Activated CD8-positive, alpha-beta T cell treated with anti-CD3 and anti-CD28 coated beads, Interleukin-2, amount 10 ng/mL, durations not matched to agents 7 days and 5 days (primary cell): ENCODE measurements around the gene SH3PXD2A. TPM values are rescaled to one million over a fixed set of nuclear protein-coding genes. Genes with fewer than 3 reads are reported as not detected.
A peak's percentile ranks its signal among the peaks of the same experiment; 100 is the strongest.
"Not testable (repeated sequence)": the region's sequence is repeated elsewhere in the genome, so short reads cannot be mapped to it uniquely, and the experiment has no call there.

Experiments used
- ATAC-seq: fragments of 150-1000 bp; cut with Tn5 transposase; one replicate; pipeline ENCODE4 v1.10.0; 2021; ENCODE audit warnings: moderate library complexity
- CTCF ChIA-PET: fragments of 350-600 bp; sonication (Branson Sonifier 250); formaldehyde crosslinking; loops from one replicate; lab custom pipeline; 2021; ENCODE audit warnings: antibody characterized with exemption; lab: Charles Lee
- POLR2A ChIA-PET: fragments of 350-600 bp; sonication (Branson Sonifier 250); formaldehyde crosslinking; loops from one replicate; lab custom pipeline; 2021; ENCODE audit warnings: antibody characterized with exemption; lab: Charles Lee
- DNase-seq: peaks from one replicate; pipeline ENCODE4 v3.0.0-alpha.2; 2020
- H3K27ac Mint-ChIP-seq: one replicate; pipeline ENCODE4 v1.8.0; 2021; ENCODE audit warnings: mild to moderate bottlenecking, mixed read lengths
- H3K27me3 Mint-ChIP-seq: one replicate; pipeline ENCODE4 v1.8.0; 2021; ENCODE audit warnings: low read depth, mixed read lengths
- H3K36me3 Mint-ChIP-seq: one replicate; pipeline ENCODE4 v1.8.0; 2021; ENCODE audit warnings: low read depth, mixed read lengths
- H3K4me1 Mint-ChIP-seq: one replicate; pipeline ENCODE4 v1.8.0; 2021; ENCODE audit warnings: low read depth, mixed read lengths
- H3K4me3 Mint-ChIP-seq: one replicate; pipeline ENCODE4 v1.8.0; 2021; ENCODE audit warnings: mild to moderate bottlenecking, mixed read lengths
- H3K9me3 Mint-ChIP-seq: one replicate; pipeline ENCODE4 v1.8.0; 2022; ENCODE audit warnings: mixed read lengths; ENCODE audit not compliant: insufficient read depth
- total RNA-seq, 2 experiments: library from RNA; stranded (reverse); gene quantifications; one replicate each; pipeline ENCODE4 v1.2.3, GENCODE V29; 2021

SH3PXD2A gene
- total RNA-seq, 2 experiments from 2014 or later, result 8.5 to 9.4 TPM

DNA sequence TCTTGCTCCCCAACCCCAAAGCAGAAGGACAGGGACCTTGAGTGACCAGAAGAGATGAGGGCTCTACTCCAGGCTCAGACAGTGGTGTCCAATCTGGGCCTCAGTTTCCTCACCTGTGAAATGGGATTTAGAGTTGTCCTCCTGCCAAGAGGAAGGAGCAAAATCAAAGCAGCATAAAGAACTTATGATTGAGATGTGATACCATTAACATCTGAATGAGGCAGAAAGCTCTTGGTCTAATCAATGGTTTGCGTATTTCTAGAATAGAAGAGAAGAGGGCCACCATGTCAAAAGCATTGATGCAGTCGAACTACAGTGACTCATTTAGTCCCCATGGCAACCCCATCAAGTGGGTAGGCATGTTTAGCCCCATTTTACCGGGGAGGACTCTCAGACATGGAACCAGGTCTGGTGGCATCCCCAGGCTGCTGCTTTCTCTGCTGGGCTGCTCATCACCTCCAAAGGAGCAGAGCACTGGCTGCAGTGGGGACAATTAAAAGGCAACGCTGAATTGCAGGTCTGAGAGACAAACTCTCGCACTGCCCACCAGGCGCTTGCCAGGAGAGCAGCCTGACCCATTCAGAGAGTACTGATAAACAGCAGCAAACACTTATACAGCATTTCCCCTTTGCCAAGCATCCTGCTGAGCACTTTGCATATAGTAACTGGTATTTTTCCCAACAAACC is 186.0 kb downstream of the SH3PXD2A start:
- no peak for ATAC-seq
- ChIA-PET POLR2A (interaction anchor here (0.5 to 2.0 kb wide), 2 partner anchors 9 to 188 kb away, joined by 4 to 5 read pairs; no protein-coding TSS in a partner anchor), CTCF (interaction anchor here (7.0 kb wide), 1 partner anchor 17 kb away, joined by 35 read pairs; no protein-coding TSS in a partner anchor)
- Mint-ChIP-seq H3K27me3 (no peaks in the 10 kb centered on the region), H3K27ac (no peak overlapping the region), H3K4me1 (peaks cover 10% of the 10 kb centered on the region), H3K9me3 (no peaks in the 10 kb centered on the region), H3K36me3 (peaks cover 4% of the 10 kb centered on the region), H3K4me3 (no peak overlapping the region)
- DNase-seq, result no peak

DNA sequence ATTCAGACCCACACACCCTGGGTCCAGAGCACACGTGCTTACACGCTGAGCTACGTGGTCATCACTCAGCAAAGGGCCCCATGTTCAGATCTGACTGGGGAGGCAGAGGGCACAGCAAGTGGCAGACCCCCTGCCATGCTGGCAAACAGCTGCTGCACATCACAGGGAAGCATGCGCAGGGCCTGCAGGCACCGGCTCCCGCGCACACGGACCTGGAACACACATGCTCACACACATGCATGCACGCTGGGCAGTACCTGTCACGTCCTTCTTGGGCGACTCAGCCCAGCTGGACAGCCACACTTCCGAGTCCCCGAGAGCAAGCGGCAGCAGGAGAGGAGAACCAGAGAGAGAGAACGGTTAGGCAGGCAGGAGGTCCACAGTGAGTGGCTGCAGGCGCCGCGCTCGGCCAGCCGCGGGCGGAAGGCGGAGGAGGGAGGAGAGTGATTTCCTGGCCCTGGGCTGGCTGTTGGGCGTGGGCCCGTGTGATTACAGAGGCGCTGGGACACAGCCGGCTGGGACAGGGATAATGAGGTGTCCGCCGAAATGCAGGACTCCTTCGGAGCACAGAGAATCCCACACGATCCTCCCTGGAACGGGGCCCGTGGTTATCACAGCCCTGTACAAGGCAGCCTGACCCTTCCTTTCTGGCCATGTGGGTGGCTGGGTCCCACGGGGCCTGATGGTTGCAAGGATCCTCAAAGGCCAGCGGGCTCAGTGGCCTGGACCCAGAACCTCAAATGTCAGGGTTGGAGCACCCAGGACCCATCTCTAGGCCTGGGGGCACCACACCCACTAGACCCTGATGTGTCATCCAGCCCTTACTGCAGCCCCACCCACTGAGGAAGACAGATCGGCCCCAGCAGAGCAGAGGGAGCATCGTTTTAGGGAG is 186.8 kb downstream of the SH3PXD2A start:
- ATAC-seq (peak; percentile 40), DNase-seq (no peak)
- ChIA-PET CTCF (interaction anchor here (7.0 kb wide), 1 partner anchor 17 kb away, joined by 35 read pairs; no protein-coding TSS in a partner anchor), POLR2A (interaction anchor here (0.5 to 2.0 kb wide), 2 partner anchors 10 to 187 kb away, joined by 4 to 5 read pairs; no protein-coding TSS in a partner anchor)
- Mint-ChIP-seq H3K4me3 (no peak overlapping the region), H3K27me3 (no peaks in the 10 kb centered on the region), H3K4me1 (peaks cover 10% of the 10 kb centered on the region), H3K9me3 (no peaks in the 10 kb centered on the region), H3K27ac (no peak overlapping the region), H3K36me3 (peaks cover 4% of the 10 kb centered on the region)

DNA sequence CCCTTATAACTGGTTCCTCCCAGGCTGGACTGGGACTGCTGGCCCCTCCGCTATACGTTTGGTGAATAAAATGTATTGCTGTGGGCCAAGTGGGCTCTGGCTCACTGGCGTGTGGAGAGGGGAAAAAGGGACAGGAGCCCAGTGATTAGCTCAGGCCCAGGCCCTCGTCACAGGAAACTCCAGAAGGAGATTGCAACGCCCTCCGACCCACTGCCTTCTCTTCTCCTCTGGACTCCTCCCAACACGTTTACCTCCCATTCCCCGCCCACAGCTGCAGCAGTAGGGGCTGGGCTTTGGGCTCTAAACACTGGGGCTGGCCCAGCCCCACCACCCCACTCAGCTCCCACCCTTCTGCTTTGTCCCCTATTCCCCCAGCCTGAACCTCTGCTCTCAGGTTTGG is 188.0 kb downstream of the SH3PXD2A start:
- Mint-ChIP-seq H3K27me3 (no peaks in the 10 kb centered on the region), H3K36me3 (peaks cover 4% of the 10 kb centered on the region), H3K4me1 (peaks cover 10% of the 10 kb centered on the region), H3K27ac (no peak overlapping the region), H3K4me3 (no peak overlapping the region), H3K9me3 (no peaks in the 10 kb centered on the region)
- CTCF ChIA-PET, result interaction anchor here (2.8 to 7.0 kb wide), 2 partner anchors 8 to 19 kb away, joined by 8 to 35 read pairs; no protein-coding TSS in a partner anchor
- no peak for ATAC-seq
- POLR2A ChIA-PET, result no interaction called here
- no peak for DNase-seq

DNA sequence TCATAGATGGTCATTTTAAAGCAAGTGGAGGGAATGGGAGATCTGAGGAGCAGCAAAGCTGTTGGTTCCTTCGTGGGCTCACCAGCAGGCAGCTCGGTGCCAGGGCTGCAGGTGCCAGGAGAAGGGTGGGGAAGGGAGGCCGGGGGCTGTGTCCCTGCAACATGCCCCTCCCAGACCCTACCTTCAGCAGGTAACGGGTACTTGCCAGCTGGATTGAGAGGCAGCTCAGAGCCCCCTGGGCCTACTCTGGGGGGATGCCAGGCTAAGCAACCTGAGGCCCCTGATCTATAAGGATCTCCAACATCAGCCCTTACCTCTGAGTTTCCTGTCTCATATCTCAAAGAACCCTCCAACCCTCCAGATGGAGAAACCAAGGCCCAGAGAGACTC is 188.6 kb downstream of the SH3PXD2A start:
- DNase-seq (no peak), ATAC-seq (no peak)
- Mint-ChIP-seq H3K27ac (no peak overlapping the region), H3K4me1 (peaks cover 12% of the 10 kb centered on the region), H3K36me3 (peaks cover 4% of the 10 kb centered on the region), H3K27me3 (no peaks in the 10 kb centered on the region), H3K4me3 (no peak overlapping the region), H3K9me3 (no peaks in the 10 kb centered on the region)
- CTCF ChIA-PET, result interaction anchor here (1.2 to 7.0 kb wide), 3 partner anchors 8 to 30 kb away, joined by 4 to 35 read pairs (median 8); no protein-coding TSS in a partner anchor
- POLR2A ChIA-PET, result no interaction called here

DNA sequence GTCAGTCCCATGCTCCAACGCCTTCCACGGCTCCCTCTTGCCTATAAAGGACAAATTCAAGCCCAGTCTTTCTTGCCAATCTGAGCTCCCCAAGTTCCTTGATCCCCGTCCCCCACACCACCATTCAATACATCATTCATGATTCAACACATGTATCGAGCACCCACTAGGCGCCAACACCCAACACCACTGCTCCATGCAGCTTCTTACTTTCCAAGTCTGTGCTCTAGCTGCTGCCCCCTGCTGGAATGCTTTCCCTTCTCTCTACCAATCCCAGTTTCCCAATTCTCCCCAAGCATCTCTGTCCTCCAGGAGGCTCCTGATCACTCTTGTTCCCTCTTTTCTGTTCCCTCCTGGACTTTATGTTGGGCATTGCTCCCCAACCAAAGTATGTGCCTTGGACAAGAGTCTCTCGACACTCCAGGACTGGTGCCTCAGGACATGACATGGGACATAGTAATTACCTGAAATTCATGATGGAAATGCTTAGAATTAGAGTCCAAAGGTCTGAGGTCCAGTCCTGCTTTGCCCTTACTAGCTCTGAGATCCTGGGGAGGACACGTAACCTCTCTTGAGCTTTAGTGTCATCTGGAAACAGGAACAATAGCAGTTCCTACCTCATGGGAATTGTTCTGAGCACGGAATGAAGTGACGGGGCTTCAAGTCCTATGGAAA is 189.2 kb downstream of the SH3PXD2A start:
- ChIA-PET POLR2A (no interaction called here), CTCF (interaction anchor here (0.9 to 7.0 kb wide), 4 partner anchors 9 to 30 kb away, joined by 4 to 35 read pairs (median 6); no protein-coding TSS in a partner anchor)
- H3K4me1 Mint-ChIP-seq, result peaks cover 12% of the 10 kb centered on the region

DNA sequence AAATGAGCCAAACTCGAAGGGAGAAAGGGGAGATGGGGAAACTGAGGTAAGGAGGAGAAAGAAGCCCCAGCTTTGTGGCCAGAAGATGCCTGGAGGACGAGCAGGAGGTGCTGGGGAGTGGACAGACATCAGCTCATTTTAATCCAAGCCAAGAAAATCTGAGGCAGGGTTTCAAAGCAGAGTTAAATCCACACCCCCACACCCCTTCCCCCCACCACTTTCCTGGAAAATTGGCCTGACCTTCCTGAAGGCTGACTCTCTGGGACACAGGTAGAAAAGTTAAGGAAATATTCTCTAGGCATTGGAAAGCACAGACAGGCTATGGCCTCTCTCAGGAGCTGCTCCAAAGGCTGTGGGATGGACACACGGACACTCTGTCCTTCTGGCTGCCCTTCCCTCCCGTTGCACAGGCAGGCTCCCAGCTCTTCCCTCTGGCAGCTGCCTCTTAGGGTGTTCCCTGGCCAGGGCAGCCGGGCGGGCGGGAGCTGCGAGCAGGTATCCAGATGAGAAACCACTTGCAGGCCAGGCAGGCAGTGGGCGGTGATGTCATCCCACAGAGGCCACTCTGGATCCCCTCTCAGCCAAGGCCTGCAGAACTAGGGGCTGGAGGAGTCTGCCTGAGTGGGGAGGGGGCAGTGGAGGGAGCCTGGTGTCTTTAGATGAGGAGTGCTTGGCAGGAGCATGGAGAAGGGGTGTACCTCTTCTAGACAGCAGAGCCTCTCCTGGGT is 190.1 kb downstream of the SH3PXD2A start:
- H3K27me3 Mint-ChIP-seq, result no peaks in the 10 kb centered on the region
- DNase-seq (no peak), ATAC-seq (no peak)
- H3K36me3 Mint-ChIP-seq, result peaks cover 4% of the 10 kb centered on the region
- no peak overlapping the region for H3K4me3 Mint-ChIP-seq
- no peaks in the 10 kb centered on the region for H3K9me3 Mint-ChIP-seq
- H3K27ac Mint-ChIP-seq, result no peak overlapping the region
- POLR2A ChIA-PET, result interaction anchor here (0.6 kb wide), 1 partner anchor 327 kb away, joined by 7 read pairs; no protein-coding TSS in a partner anchor
- CTCF ChIA-PET, result interaction anchor here (0.9 to 7.0 kb wide), 4 partner anchors 10 to 31 kb away, joined by 4 to 35 read pairs (median 6); no protein-coding TSS in a partner anchor
- peaks cover 12% of the 10 kb centered on the region for H3K4me1 Mint-ChIP-seq

More for the DNA sequence above, 189.2 kb downstream of the SH3PXD2A start:
- Mint-ChIP-seq H3K27me3 (no peaks in the 10 kb centered on the region), H3K27ac (no peak overlapping the region), H3K9me3 (no peaks in the 10 kb centered on the region), H3K4me3 (no peak overlapping the region), H3K36me3 (peaks cover 4% of the 10 kb centered on the region)
- no peak for ATAC-seq
- DNase-seq, result no peak

DNA sequence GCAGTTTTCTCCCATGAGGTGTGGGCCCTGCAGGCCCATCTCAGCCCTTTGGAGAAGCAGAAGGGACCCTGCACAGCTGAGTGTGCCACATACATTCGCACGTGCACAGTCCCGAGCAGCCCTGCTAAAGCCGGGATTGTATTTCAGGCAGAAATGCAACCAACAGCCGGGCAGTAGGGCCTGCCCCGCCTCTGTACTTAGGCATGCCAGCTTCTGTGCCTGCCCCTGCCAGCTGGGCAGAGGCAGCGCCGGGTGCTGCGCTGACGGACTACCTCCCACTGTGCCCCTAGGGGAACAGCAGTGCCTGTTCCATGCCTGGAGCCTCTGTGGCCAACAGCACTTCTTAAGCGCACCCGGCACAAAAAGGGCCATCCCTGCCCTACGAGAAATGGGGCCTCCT is 191.6 kb downstream of the SH3PXD2A start:
- Mint-ChIP-seq H3K4me1 (peaks cover 20% of the 10 kb centered on the region), H3K4me3 (no peak overlapping the region), H3K9me3 (no peaks in the 10 kb centered on the region), H3K36me3 (peaks cover 13% of the 10 kb centered on the region), H3K27ac (no peak overlapping the region), H3K27me3 (no peaks in the 10 kb centered on the region)
- no peak for ATAC-seq
- POLR2A ChIA-PET, result no interaction called here
- CTCF ChIA-PET, result no interaction called here
- DNase-seq, result no peak

DNA sequence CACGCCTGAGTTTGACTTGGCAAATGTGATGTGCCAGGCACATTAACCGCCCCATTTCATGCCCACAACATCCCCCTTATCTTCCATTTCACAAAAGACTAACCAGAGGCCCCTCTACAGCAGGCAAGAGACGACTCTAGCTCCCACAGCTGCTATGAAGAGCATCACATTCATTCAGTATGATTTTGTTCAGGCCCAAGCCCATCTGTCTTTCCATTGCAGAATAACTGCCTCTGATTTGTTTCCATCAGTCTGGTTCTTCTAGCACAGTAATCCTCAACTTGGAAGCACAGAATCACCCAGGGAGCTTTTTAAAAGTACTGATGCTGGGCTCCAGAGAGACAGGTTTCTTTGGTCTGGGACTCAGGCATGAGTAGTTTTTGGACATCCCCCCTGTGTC is 192.1 kb downstream of the SH3PXD2A start:
- H3K4me1 Mint-ChIP-seq, result peaks cover 20% of the 10 kb centered on the region
- peaks cover 16% of the 10 kb centered on the region for H3K36me3 Mint-ChIP-seq

DNA sequence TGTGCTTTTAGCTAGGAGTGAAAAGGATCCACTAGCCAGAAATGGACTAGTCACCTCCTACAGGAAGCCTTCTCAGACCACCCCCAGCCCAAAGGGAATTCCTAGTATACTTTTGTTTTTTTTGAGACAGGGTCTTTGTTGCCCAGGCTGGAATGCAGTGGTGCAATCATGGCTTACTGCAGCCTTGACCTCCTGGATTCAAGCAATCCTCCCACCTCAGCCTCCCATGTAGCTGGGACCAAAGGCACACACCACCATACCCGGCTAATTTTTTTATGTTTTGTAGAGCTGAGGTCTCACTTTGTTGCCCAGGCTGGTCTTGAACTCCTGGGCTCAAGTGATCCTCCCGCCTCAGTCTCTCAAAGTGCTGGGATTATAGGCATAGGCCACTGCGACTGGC is 192.7 kb downstream of the SH3PXD2A start:
- ATAC-seq, POLR2A ChIA-PET, DNase-seq, H3K9me3 Mint-ChIP-seq, H3K27me3 Mint-ChIP-seq, H3K27ac Mint-ChIP-seq, H3K4me3 Mint-ChIP-seq: not testable (repeated sequence)
- Mint-ChIP-seq H3K36me3 (peaks cover 19% of the 10 kb centered on the region), H3K4me1 (peaks cover 19% of the 10 kb centered on the region)
- CTCF ChIA-PET, result interaction anchor here (0.5 to 0.8 kb wide), 2 partner anchors 23 to 69 kb away, joined by 3 read pairs; no protein-coding TSS in a partner anchor

More for the DNA sequence above, 192.1 kb downstream of the SH3PXD2A start:
- ChIA-PET CTCF (no interaction called here), POLR2A (no interaction called here)
- Mint-ChIP-seq H3K4me3 (no peak overlapping the region), H3K9me3 (no peaks in the 10 kb centered on the region), H3K27ac (no peak overlapping the region), H3K27me3 (no peaks in the 10 kb centered on the region)
- DNase-seq (no peak), ATAC-seq (no peak)

DNA sequence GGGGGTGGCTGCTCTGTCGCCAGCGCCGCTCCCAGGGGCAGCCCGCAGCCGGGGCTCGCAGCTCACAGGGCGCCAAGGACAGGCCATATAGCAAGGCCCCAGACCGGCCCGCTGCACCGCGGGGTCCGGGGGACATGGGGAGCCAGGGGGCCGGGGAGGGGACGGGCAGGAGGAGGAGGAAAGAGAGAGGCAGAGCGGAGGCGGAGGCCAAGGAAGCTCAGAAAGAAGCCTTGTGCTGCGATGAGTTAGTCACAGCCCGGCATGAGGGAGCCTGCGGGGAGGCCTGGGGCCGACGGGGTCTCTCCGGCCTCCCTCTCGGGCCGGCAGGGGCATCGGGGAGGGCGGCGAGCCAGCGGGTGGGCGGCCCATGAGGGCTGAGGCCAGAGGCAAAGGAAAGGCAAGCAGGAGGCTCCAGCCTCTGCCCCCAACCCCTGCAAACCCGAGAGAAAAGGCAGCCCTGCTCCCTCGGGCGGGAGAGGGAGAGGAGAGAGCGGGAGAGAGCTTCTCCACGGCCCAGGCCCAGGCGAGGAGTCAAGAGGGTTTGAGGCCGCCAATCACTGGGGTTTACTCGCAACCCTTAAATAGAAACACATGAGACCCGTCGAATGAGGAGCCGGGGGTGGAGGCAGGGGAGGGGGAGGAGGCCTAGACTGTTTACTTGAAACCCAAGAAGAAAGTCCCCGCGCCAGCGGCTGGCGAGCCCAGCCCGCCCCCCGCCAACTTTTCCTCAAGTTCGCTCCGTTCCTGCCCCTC is 194.0 kb downstream of the SH3PXD2A start:
- peaks cover 19% of the 10 kb centered on the region for H3K4me1 Mint-ChIP-seq

More for the DNA sequence above, 194.0 kb downstream of the SH3PXD2A start:
- H3K36me3 Mint-ChIP-seq, result peaks cover 30% of the 10 kb centered on the region
- DNase-seq, result peak; percentile 63
- peak; percentile 45 for ATAC-seq
- peak overlapping the region; percentile 61 for H3K27ac Mint-ChIP-seq
- ChIA-PET POLR2A (interaction anchor here (1.3 to 2.4 kb wide), 2 partner anchors 17 to 19 kb away, joined by 4 to 6 read pairs; no protein-coding TSS in a partner anchor), CTCF (interaction anchor here (1.5 to 4.9 kb wide), 3 partner anchors 14 to 68 kb away, joined by 3 to 36 read pairs (median 8); no protein-coding TSS in a partner anchor)
- peak overlapping the region; percentile 89 for H3K4me3 Mint-ChIP-seq
- peaks cover 8% of the 10 kb centered on the region for H3K9me3 Mint-ChIP-seq
- no peaks in the 10 kb centered on the region for H3K27me3 Mint-ChIP-seq
